ENCODE data around the gene SLC16A5. TPM values are rescaled to one million over a fixed set of nuclear protein-coding genes. Genes with fewer than 3 reads are reported as not detected.

Gene SLC16A5
- total RNA-seq, 1 donor from 2014 or later = 7.2 TPM

DNA sequence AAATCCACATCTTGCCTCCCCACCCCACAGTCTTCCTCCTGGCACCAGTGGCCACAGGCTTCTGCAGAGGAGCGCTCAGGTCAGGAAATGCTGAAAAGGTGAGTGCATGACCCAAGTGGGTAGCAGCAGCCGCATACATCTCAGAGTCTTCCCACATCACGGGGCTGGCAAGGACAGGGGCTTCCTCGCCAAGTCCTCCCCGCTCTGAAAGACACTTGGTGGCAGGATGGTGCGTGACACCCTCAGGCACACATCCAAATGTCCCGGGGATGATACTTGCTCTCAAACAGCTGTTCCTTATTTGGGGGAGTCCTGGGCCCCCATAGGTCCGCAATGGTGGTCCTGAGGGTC lies 8.8 kb upstream of the SLC16A5 start:
- intact Hi-C loops (cut with micrococcal nuclease) = no loop called here
- DNase-seq = no peak
- no peak for ATAC-seq

DNA sequence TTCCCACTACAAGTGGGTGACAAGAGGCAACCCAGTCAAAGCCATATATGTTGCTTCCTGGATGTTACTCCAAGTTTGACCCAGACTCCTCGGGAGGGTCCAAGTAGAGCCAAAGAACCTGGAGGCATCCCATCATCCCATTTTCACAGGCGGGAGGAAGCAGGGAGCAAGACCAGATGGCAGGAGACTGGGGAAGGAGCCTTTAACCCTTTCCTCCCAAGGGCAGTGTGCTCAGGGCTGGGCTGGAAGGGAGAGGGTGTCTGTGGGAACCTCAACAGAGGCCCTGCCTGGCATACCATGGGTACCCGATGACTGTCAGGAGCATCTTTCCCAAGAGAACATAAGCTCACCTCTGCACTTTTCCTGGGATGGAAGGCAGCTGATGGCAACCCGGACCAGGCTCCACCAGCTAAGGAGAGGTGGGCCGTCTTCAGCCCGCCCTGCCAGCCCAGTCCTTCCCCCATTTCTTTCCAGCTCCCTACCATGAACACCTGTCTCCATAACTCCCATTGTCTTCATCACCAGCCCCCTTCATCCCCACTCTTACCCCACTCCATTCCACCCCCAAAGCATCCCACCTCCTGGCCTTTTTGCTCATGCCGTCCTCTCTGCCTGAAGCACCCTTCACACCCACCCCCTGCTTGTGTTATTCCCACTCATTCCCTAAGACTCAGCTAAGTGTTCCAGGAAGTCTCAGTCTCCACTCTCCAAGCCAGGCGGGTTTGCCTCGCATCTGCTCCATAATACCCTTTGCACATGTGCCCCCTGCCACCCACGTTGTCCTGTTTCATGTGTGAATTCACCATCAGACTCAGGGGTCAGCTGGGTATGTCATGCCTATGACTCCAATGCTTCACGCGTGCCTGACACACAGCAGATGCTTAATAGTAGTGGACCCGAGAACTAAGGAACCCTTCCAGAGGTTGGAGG lies 5.9 kb upstream of the SLC16A5 start:
- DNase-seq (no peak), ATAC-seq (no peak)
- intact Hi-C loops (cut with micrococcal nuclease) = no loop called here

GRCh38 chr17:75082683-75083082 lies 5.1 kb upstream of the SLC16A5 start:
- ATAC-seq (no peak), DNase-seq (no peak)
- intact Hi-C loops (cut with micrococcal nuclease) = no loop called here

DNA sequence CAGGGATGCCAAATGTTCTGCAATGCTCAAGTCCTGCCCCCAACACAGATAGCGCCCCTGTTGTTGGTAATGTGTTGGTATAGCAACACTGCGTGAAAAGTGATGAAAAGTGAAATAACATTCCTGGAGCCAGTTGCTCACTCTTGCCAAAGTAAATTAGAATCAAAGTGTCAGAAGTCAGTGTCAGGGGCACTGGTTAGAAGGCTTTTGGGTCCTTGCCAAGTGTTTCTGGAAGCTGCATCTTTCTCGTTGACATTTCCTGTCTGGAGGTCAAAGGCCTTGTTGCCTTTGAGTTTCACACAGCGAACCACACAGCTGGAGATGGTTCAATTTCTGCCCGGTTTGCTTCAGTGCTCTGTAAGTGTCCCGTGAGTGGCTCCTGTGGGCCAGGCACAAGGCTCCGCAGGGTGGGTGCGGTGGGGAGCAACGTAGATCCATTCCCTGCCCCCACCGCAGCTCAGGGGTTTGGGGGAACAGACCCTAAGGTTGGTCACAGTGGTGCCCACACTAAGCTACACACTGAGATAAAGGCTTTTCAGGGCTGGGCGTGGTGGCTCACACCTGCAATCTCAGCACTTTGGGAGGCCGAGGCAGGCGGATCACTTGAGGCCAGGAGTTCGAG lies 3.6 kb upstream of the SLC16A5 start:
- intact Hi-C loops (cut with micrococcal nuclease) = no loop called here
- ATAC-seq = no peak
- DNase-seq = no peak

- ATAC-seq = no peak
- intact Hi-C loops (cut with micrococcal nuclease) = no loop called here
Observed at GRCh38 chr17:75086496-75087181, 1.1 kb upstream of the SLC16A5 start.

DNA sequence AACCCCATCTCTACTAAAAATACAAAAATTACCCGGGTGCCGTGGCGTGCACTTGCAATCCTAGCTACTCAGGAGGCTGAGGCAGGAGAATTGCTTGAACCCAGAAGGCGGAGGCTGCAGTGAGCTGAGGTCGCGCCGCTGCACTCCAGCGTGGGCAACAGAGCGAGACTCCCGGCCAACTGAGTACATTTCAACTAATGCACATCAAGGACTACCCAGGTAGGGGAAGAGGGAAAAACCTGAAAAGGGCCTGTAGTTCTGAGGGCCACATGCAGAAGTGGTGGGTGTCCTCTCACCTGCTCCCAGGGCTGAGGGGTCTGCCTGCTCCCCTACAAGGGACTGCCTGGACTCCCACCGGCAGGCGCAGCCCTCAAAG lies 584 bp upstream of the SLC16A5 start:
- DNase-seq (no peak), ATAC-seq (no peak)
- intact Hi-C loops (cut with micrococcal nuclease) = no loop called here

More at GRCh38 chr17:75086496-75087181, 1.1 kb upstream of the SLC16A5 start:
- DNase-seq = no peak

DNA sequence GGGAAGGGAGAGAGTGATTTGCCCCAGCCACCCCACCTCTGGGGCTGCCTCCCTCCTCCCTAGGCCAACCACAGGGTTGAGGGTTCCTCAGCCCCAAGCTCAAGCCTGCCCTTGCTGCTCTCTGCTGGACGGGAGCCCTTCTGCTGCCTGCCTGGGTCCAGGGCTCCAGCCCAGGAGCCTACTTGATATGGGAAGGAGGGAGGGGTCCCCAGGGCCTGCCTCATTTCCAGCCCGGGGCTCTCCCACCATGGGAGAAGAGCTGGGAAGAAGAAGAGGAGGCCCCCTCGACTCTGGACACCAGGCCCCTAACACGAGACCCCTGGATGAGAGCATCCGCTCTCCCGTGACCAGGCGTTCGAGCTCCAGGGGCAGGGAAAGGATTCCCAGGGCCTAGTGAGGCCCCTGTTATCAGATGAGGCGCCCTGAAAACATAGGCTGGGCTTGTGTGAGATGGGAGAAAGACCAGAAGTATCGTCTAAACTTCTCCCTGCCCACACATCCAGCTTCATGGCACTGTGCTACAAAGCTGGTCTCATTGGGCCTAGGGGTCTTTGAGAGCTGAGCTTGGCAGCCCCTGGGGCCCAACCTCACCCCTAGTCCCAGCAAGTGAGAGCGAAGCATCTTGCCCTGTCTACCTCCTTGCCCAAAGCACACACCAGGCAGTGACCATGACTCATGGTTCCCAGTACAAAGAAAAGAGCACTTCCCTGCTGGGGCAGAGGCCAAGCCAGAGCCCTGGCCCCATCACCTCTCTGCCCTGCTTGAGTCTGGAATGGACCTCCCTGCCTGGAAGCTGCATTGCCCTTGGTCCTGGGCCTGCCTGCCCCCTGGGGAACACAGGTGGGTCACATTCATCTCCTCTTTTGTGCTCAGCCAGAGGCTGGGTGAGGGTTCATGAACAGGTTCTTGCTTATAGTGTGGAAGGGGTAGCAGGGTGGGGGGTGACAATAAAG lies 987 bp downstream of the SLC16A5 start:
- ATAC-seq (peak; percentile 31), DNase-seq (no peak)
- intact Hi-C loops (cut with micrococcal nuclease) = no loop called here

GRCh38 chr17:75090871-75091854 lies 3.4 kb downstream of the SLC16A5 start:
- intact Hi-C loops (cut with micrococcal nuclease) = no loop called here
- DNase-seq (peak; percentile 72), ATAC-seq (peak; percentile 6)

GRCh38 chr17:75091855-75092327 lies 4.1 kb downstream of the SLC16A5 start:
- intact Hi-C loops (cut with micrococcal nuclease) = no loop called here
- no peak for ATAC-seq
- no peak for DNase-seq

DNA sequence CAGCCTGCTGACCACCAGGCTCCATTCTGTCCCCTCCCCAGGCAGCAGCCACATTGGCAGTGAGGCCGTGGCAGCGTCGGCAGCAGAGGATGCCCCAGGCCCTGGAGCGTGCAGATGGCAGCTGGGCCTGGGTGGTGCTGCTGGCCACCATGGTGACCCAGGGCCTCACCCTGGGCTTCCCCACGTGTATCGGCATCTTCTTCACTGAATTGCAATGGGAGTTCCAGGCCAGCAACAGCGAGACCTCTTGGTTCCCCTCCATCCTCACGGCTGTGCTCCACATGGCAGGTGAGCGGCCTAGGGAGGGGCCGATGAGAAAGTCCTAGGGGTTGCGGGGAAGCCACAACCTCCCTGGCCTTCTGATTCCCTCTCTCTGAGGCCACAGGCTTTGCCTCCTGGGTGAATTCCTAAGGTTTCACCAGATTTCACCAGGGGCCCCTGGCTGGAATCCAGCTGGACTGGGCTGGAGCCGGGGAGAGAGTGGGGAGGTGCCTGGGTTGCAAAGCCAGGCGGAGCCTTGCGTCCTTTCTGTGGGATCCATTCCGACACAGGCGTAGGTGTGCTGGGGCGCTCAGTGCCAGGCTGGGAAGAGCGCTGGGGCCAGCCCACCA lies 5.9 kb downstream of the SLC16A5 start:
- no peak for ATAC-seq
- DNase-seq = no peak
- intact Hi-C loops (cut with micrococcal nuclease) = no loop called here

GRCh38 chr17:75094871-75095399 lies 7.2 kb downstream of the SLC16A5 start:
- ATAC-seq = no peak
- no peak for DNase-seq
- intact Hi-C loops (cut with micrococcal nuclease) = no loop called here

DNA sequence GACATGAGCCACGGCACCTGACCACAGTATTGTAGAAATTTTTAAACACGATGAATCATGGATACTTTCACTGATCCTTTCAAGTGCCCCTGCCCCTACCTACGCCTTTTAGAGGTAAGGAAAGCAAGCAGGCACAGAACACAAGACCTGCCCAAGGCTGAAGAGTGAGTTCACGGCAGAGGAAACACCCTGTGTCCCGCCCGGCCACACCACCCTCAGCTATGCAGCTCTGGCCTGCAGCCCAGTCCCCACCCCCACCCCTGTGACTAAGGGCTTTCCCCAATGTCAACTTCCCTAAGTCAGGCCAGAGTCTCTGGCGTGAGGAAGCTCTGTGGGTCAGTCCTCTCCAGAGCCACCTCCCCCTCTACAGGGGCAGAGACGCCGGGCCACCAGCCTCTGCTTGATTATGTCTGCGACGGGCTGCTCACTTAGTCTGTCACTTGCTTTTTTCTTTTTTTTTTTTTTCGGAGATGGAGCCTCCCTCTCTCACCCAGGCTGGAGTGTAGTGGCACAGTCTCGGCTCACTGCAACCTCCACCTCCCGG lies 8.4 kb downstream of the SLC16A5 start:
- ATAC-seq = peak; percentile 88
- intact Hi-C loops (cut with micrococcal nuclease) = no loop called here
- peak; percentile 73 for DNase-seq

GRCh38 chr17:75097865-75098264 lies 10.1 kb downstream of the SLC16A5 start:
- intact Hi-C loops (cut with micrococcal nuclease) = no loop called here
- no peak for ATAC-seq
- no peak for DNase-seq

DNA sequence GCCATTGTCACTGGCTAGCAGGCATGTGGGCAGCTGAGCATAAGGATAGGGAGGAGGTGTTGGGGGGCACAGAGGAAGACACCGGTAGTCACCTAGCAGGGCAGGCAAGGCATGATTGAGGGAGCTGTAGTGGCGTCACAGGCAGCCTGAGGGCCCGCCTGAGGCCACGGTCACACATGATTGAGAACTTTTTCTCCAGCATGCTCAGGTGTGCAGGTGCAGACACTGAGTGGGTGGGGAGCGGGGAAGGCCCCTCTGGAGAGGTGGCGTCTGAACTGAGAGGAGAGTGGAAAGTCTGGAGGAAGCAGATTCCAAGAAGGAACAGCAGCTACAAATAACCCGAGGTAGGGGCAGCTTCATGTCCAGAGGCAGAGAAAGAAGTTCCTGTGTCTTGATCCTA lies 11.1 kb downstream of the SLC16A5 start:
- no peak for DNase-seq
- intact Hi-C loops (cut with micrococcal nuclease) = no loop called here
- no peak for ATAC-seq

GRCh38 chr17:75099881-75100595 lies 12.3 kb downstream of the SLC16A5 start:
- ATAC-seq (no peak), DNase-seq (no peak)
- intact Hi-C loops (cut with micrococcal nuclease) = no loop called here

DNA sequence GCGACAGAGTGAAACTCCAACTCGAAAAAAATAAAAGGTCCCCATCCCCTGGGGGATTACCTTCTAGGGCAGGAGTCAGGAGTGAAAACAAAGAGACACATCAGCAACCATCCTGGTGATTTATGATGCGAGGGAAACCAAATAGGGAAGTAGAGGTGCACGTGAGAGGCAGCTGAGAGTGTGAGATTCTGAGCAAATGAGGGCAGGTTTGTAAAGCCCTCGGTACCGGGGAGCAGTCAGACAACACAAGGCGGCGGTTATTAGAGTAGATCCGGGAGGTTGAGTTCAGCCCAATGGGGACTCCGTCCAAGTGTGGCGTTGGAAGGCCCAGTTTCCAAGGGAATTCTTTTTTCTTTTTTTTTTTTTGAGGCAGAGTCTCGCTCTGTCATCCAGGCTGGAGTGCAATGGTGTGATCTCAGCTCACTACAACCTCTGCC lies 14.6 kb downstream of the SLC16A5 start:
- intact Hi-C loops (cut with micrococcal nuclease) = no loop called here
- DNase-seq = no peak
- ATAC-seq = no peak

Measured in left ventricle myocardium superior (tissue), 1 donor.